NCI-H1930 (cell line): ENCODE measurements around the gene MUSK.
"Not testable (repeated sequence)": the region's sequence is repeated elsewhere in the genome, so short reads cannot be mapped to it uniquely, and the experiment has no call there.

Source experiments
- DNase-seq, 2 experiments: peaks; one replicate each; lab custom pipeline; 2025; lab: John Stamatoyannopoulos, UW

Gene MUSK

GRCh38 chr9:110762783-110763182, 94.2 kb downstream of the MUSK start:
- DNase-seq, result no peak

- no peak for DNase-seq
These were observed 95.0 kb downstream of the MUSK start for GRCh38 chr9:110763568-110763967.

- DNase-seq, result no peak
These were observed 95.4 kb downstream of the MUSK start for GRCh38 chr9:110764006-110764405.

GRCh38 chr9:110765926-110766325, 97.3 kb downstream of the MUSK start:
- no peak for DNase-seq

GRCh38 chr9:110767559-110768063, 99.0 kb downstream of the MUSK start:
- no peak for DNase-seq

- DNase-seq, result no peak
These were observed 100.3 kb downstream of the MUSK start for GRCh38 chr9:110768886-110769285.

GRCh38 chr9:110769667-110770066, 101.1 kb downstream of the MUSK start:
- no peak for DNase-seq

GRCh38 chr9:110775724-110776123, 107.1 kb downstream of the MUSK start:
- DNase-seq, result no peak

GRCh38 chr9:110776221-110776620, 107.6 kb downstream of the MUSK start:
- DNase-seq, result no peak

- no peak for DNase-seq
These were observed 108.7 kb downstream of the MUSK start for GRCh38 chr9:110777196-110777875.

GRCh38 chr9:110777876-110778215, 109.3 kb downstream of the MUSK start:
- DNase-seq, result no peak

- no peak for DNase-seq
These were observed 114.1 kb downstream of the MUSK start for GRCh38 chr9:110782701-110783100.

- no peak for DNase-seq
These were observed 115.7 kb downstream of the MUSK start for GRCh38 chr9:110784309-110784708.

- DNase-seq, result no peak
These were observed 116.6 kb downstream of the MUSK start for GRCh38 chr9:110785166-110785565.

GRCh38 chr9:110788396-110788795, 119.8 kb downstream of the MUSK start:
- DNase-seq, result not testable (repeated sequence)

GRCh38 chr9:110788871-110789270, 120.3 kb downstream of the MUSK start:
- DNase-seq, result no peak

GRCh38 chr9:110797611-110798010, 129.0 kb downstream of the MUSK start:
- DNase-seq, result no peak

- DNase-seq, result no peak
These were observed 130.8 kb downstream of the MUSK start for GRCh38 chr9:110799396-110799795.

GRCh38 chr9:110801426-110801825, 132.8 kb downstream of the MUSK start:
- no peak for DNase-seq

- no peak for DNase-seq
These were observed 133.9 kb downstream of the MUSK start for GRCh38 chr9:110802416-110803035.

GRCh38 chr9:110807956-110808598, 139.5 kb downstream of the MUSK start:
- DNase-seq, result no peak

GRCh38 chr9:110808599-110808980, 140.0 kb downstream of the MUSK start:
- no peak for DNase-seq

- DNase-seq, result no peak
These were observed 140.5 kb downstream of the MUSK start for GRCh38 chr9:110809038-110809595.
